T-helper 2 cell treated with Interferon-gamma antibody and Interleukin-4, amounts not matched to agents 100 ng/mL and 5 ng/mL, for 36 hours (primary cell): ENCODE measurements around the gene NSF. TPM values are rescaled to one million over a fixed set of nuclear protein-coding genes. Genes with fewer than 3 reads are reported as not detected.
"Not testable (repeated sequence)": the region's sequence is repeated elsewhere in the genome, so short reads cannot be mapped to it uniquely, and the experiment has no call there.

Source experiments
- intact Hi-C: fragments of 100-400 bp; cut with micrococcal nuclease; formaldehyde crosslinking; loops from one replicate; pipeline ENCODE4 v1.15.1; 2023
- total RNA-seq: library from RNA; stranded (reverse); gene quantifications from 2 replicates; pipeline ENCODE4 v1.2.3, GENCODE V29; 2022

Gene NSF
- total RNA-seq = 36.9 and 40.4 TPM in 2 replicates

GRCh38 chr17:46590157-46591146, at the start of gene NSF:
Gene NSF, plus strand, starts transcription at chr17:46590669. Its CDS starts 107 bp downstream, at chr17:46590776.
- intact Hi-C loops = not testable (repeated sequence)

DNA sequence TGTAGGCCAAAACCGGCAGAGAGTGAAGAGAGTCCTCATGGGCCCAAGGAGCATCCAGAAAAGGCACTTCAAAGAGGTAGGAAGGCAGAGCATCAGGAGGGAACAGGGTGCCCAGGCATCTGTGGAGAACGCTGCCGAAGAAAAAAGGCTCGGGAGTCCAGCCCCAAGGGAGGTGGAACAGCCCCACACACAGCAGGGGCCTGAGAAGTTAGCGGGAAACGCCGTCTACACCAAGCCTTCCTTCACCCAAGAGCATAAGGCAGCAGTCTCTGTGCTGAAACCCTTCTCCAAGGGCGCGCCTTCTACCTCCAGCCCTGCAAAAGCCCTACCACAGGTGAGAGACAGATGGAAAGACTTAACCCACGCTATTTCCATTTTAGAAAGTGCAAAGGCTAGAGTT, 41.9 kb upstream of the NSF start:
- intact Hi-C loops = not testable (repeated sequence)

- intact Hi-C loops = not testable (repeated sequence)
Measured at GRCh38 chr17:46559155-46559554, 31.3 kb upstream of the NSF start.

DNA sequence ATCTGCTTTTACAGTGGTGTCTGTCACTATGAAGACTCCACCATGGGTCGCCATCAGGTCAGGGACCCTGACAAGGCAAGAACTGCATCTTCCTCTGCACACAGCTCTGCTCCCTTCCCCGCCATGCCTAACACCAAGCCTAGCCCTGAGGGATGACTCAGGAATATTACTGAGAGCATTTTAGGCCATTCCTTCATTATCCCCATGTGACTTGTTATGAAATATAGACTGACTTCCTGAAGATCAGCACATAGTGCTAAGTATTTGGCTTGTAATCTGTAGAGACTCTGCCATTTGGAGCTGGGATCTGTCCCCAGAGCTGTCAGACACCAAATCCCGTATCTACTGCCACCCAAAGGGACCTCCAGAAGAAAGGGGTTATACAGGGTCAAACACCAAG, 30.4 kb upstream of the NSF start:
- intact Hi-C loops = not testable (repeated sequence)

DNA sequence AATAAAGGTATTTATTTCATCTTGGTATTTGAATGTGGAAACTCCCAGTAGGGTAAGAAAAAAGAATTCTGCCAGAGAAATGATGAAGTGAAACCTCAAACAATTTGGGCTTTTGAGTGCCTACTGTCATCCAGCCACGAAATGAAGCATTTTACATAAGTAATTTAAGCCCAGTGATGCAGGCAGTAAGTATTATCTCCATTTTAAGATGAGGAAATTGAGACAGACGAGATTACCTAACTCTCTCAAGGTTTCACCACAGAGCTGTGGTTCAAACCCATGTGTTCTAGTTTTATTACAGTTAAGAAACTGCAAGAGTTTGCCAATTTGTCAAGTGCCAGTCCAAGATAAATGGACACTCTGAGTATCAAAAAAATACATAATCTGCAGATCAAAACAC, 24.2 kb upstream of the NSF start:
- intact Hi-C loops = not testable (repeated sequence)

DNA sequence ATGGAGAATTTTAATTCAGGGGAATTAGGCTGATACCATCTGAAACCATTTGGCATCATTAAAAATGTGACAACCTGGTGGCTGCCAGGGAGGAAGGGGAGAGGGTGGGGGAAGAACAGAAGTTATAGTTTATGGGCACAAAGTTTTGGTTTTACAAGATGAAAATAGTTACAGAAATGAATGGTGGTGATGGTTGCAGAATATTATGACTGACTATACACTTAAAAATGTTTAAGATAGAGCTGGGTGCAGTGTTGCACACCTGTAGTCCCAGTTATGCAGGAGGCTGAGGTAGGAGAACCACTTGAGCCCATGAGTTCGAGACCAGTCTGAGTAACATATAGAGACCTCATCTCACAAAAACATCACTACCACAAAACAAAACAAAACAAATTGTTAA, 23.5 kb upstream of the NSF start:
- intact Hi-C loops = not testable (repeated sequence)

DNA sequence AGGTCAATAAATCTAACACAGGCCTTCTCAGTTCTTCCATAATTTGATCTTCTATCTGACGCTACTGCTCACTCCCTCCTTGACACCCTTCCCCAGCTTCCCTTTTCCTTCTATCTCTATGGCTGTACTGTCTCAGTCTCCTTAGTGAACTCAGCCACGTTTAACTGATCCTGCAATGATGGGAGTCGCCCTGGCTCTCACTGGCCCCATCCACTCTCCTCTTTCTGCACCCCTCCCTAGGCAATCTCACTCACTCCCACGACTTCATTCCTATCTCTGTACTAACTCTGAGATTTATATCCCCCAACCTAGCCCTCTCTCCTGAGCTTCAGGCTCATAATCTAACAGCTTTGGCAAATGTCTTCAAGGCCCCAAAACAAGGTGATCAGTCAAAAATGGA, 18.7 kb upstream of the NSF start:
- intact Hi-C loops = not testable (repeated sequence)

DNA sequence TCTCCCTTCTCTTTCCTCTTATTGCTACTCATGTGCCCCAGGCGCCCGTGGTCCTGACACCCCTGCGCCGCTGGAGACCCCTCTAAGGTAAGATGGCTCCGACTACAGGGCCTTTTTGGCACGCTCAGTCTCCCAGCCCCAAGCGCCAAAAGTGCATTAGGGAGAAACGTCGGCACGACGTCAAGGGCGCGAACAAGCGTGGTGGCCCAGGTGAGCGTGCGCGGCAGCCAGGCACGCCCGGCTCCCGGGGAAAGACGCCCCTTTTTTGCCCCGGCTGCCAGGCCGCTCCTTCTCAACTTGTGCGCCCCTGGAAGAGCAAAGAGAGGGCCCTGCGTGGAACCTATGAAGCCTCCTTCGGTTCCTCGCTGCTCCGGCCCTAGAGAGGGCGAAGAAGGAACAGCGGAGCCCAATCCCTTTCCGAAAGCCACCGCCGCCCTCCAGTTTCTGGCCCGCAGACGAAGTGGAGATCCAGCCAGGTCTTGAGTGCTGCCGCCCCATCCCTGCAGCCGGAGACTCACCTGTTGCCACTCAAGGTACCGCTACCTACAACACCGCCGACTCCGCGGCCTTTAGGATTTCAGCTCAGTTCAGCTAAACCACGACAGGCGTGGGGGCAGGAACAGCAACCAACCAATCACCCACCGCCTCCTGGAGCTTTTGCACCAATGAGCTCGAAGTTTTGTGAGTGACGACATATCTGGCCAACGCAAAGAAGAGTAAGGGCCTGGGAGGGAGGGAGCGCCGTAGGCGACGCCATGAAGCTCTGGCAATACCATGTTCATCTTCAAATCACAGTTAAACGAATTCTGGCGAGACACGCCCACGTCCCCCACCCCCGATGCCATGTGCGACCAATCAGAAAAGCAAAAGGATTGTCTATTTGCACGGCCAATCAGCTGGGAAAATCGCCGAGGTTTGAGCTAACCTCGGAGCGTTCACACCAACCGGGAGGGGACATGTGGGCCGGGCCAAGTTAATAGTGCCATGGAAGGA, 11.1 kb upstream of the NSF start, which contains the start of gene ARL17A:
TSS of gene ARL17A (minus strand) at position 609 of the 993 bp plus-strand sequence. CDS start 3,369 bp downstream, outside the sequence.
- intact Hi-C loops = not testable (repeated sequence)

GRCh38 chr17:46580082-46580481, 10.4 kb upstream of the NSF start:
- intact Hi-C loops = not testable (repeated sequence)

DNA sequence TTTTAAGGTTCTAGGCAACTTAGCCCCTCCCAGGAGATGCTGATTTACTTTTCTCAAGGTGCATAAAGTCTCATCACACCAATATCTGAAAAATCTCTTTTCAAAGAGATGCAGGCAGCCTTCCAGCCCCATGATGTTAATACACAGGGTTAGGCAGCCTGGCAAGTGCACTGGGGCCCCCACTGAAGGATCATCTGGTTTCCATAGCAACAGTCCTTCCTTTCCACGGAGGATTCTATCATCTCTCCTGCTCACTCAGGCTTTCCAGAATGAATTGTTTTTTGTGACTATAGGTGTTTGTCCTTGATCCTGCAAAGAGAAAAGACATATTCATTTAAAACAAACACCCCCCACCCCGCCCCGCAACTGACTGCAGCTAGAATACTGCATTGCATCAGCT, 5.0 kb upstream of the NSF start:
- intact Hi-C loops = not testable (repeated sequence)

DNA sequence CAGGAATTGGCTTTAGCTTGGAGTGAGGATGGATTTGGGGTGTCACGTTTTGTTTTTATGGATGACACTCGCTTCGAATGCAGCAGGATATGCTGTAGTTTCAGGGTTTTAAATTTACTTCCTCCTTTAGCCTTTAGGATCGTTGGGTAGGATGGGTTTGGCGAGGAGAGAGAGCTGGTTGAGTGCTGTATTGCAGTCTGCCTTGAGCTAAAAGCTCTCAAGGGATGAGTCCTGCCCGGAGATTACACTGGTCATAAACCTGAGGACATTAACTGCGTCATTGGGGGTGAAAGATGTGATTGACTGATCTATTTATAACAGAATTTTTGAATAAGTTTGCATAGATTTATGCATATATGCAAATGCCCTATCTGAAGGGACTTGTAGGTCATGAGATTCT, 863 bp downstream of the NSF start:
- intact Hi-C loops = not testable (repeated sequence)

DNA sequence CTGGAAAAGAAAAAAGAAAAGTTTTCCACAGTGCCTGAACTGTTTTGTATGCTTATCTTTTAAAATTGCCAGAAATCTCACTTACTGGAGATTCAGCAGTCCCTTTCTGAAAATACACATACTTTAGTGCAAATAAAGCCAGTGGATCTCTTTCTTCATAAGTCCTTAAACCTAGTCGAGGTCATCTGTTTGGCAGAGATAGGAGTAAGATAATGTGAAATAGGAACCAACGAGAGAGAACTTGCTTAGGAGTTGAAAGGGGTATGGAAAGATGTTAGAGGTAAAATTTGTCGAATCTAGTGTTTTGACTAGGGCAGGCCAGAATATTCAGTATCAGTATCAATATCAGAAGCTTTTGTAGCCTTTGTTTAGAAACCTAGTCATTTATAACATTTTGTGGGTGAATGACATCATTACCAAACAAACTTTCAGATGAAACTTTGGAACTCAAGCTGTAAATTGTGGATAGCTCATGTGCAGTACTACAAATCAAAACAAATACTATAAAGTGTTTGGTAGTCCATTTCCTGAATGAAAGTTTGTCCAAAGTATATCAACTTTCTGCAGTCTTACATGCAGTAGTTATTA, 8.0 kb downstream of the NSF start:
- intact Hi-C loops = not testable (repeated sequence)

GRCh38 chr17:46600767-46601166, 10.3 kb downstream of the NSF start:
- intact Hi-C loops = not testable (repeated sequence)

- intact Hi-C loops = not testable (repeated sequence)
Measured at GRCh38 chr17:46603125-46603524, 12.7 kb downstream of the NSF start.

- intact Hi-C loops = not testable (repeated sequence)
Measured at GRCh38 chr17:46611304-46611703, 20.8 kb downstream of the NSF start.

- intact Hi-C loops = not testable (repeated sequence)
Measured at GRCh38 chr17:46613876-46614275, 23.4 kb downstream of the NSF start.

GRCh38 chr17:46617121-46617520, 26.7 kb downstream of the NSF start:
- intact Hi-C loops = not testable (repeated sequence)

DNA sequence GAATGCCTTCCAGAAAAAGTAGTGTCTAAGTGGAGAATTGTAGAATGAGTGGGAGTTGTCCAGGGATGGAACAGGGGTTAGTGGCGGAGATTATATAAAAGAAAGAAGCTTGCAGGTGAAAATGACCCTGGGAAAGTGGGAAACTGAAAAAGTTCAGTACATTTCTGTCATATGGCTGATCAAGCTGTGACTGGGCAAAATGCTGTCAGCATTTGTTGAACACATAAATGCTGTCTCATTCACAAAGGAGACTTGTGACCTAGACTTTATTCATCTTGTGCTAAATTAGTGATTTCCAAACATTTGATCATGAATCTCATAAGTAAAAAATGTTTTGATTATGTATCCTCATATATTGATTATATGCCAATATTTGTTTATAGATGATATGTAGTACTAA, 28.5 kb downstream of the NSF start:
- intact Hi-C loops = not testable (repeated sequence)

DNA sequence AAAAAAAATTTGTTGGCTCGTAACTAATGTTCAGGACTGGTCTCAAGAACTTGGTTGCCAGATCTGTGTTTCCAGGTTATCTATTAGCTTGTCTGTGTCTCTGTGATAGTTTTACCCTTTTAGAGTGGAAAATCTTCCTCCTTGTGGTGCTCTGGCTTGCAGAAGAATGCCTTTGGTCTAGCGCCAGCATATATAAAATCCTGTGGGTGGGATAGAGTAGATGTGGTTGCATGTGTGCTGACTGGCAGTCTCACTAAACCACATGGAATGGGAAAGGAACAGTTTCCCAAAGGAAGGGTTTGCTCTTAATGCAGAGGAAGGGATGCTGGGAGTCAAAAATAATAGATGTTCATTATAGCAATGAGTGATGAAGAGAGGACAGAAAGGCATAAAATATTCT, 33.3 kb downstream of the NSF start:
- intact Hi-C loops = not testable (repeated sequence)

GRCh38 chr17:46624726-46625125, 34.3 kb downstream of the NSF start:
- intact Hi-C loops = not testable (repeated sequence)

- intact Hi-C loops = not testable (repeated sequence)
Measured at GRCh38 chr17:46627452-46627851, 37.0 kb downstream of the NSF start.
